Activated CD8-positive, alpha-beta T cell treated with anti-CD3 and anti-CD28 coated beads for 36 hours (primary cell): ENCODE measurements around the gene FGFRL1. TPM values are rescaled to one million over a fixed set of nuclear protein-coding genes. Genes with fewer than 3 reads are reported as not detected.
"Not testable (repeated sequence)": the region's sequence is repeated elsewhere in the genome, so short reads cannot be mapped to it uniquely, and the experiment has no call there.

ENCODE experiments used
- ATAC-seq: fragments of 200-7000 bp; cut with Tn5 transposase; one replicate; pipeline ENCODE4 v1.10.0; 2021; ENCODE audit warnings: mild to moderate bottlenecking, moderate library complexity
- CTCF ChIA-PET: fragments of 350-600 bp; sonication (Branson Sonifier 250); formaldehyde crosslinking; loops from one replicate; lab custom pipeline; 2021; ENCODE audit warnings: antibody characterized with exemption; lab: Charles Lee
- POLR2A ChIA-PET: fragments of 350-600 bp; sonication (Branson Sonifier 250); formaldehyde crosslinking; loops from one replicate; lab custom pipeline; 2021; ENCODE audit warnings: antibody characterized with exemption; lab: Charles Lee
- DNase-seq: peaks from one replicate; pipeline ENCODE4 v3.0.0-alpha.2; 2020
- H3K27ac Mint-ChIP-seq: one replicate; pipeline ENCODE4 v1.8.0; 2021; ENCODE audit warnings: mild to moderate bottlenecking, mixed read lengths
- H3K27me3 Mint-ChIP-seq: one replicate; pipeline ENCODE4 v1.8.0; 2021; ENCODE audit warnings: mixed read lengths
- H3K36me3 Mint-ChIP-seq: one replicate; pipeline ENCODE4 v1.8.0; 2021; ENCODE audit warnings: low read depth, mixed read lengths
- H3K4me1 Mint-ChIP-seq: one replicate; pipeline ENCODE4 v1.8.0; 2021; ENCODE audit warnings: low read depth, mixed read lengths
- H3K4me3 Mint-ChIP-seq: one replicate; pipeline ENCODE4 v1.8.0; 2021; ENCODE audit warnings: mild to moderate bottlenecking, moderate library complexity, mixed read lengths
- H3K9me3 Mint-ChIP-seq: one replicate; pipeline ENCODE4 v1.8.0; 2021; ENCODE audit warnings: mixed read lengths
- intact Hi-C: fragments of 100-400 bp; cut with micrococcal nuclease; formaldehyde crosslinking; loops from one replicate; pipeline ENCODE4 v1.10.0; 2022
- total RNA-seq, 2 experiments: library from RNA; stranded (reverse); gene quantifications; one replicate each; pipeline ENCODE4 v1.2.3, GENCODE V29; 2021
- TF ChIP-seq, protein P1 (sequence below): fragments of 200-600 bp; IDR thresholded peaks from one replicate; pipeline ENCODE4 v1.8.0; 2022; ENCODE audit warnings: antibody characterized with exemption, mild to moderate bottlenecking

Gene FGFRL1
- total RNA-seq, 2 experiments from 2014 or later: 16.2 to 18.0 TPM

DNA sequence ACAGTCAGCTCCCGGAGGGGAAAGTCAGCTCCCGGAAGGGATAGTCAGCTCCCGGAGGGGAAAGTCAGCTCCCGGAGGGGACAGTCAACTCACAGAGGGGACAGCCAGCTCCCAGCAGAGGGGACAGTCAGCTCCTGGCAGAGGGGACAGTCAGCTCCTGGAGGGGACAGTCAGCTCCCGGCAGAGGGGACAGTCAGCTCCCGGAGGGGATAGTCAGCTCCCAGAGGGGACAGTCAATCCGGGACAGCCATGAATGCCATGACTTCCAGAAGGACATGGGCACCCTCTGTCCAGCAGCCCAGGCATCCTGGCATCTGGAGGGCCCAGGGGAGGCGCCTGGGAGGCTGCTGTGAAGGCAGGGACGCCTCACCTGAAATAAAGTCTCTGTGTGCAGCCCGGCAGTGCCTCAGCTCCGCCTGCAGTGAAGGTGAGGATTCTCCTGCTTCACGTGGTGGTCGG, 43.8 kb downstream of the FGFRL1 start:
- POLR2A ChIA-PET: interaction anchor here (0.7 to 1.0 kb wide), 3 partner anchors 9 to 235 kb away, joined by 3 read pairs; partner anchors contain the start of gene MAEA

DNA sequence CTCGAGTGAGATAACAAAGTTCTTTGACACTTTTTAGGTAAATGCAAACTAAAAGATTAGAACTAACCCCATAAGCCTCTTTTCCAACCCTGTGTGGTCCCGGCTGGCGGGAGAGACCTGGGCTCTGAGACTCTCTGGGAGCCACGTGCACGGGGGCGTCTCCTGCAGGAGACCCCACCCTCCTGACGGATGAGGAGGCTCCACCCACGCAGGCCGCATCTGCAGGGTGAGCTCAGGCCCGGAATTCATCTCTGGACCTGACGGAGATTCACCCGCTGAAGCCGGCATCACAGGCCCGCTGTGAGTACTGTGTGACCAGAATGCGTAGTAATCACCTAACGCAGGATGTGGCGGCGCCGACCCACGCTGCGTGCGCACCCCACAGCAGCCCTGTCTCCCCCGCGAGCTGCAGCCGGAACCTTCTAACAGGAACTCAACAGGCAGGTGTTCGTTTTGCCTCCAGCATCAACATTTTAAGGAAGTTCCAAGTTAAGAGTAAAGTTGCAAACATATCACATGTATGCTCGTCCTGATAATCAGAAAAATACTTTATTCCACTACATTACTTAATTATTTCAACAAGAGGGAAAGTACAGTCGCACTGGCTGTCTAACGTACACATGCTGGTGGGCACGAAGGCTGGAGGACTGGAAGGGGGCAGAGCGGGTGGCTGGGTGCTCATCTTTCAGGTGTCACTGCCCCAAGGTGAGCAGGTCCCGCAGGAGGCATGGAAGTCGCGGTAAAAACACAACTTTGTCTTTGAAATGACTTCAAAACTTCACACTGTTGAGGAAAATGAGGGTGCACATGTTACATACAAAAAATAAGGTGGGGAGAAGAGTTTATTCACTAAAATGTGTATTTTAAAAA, 44.5 kb downstream of the FGFRL1 start:
- intact Hi-C loops: no loop called here
- ChIA-PET CTCF (interaction anchor here (0.9 kb wide), 1 partner anchor 300 kb away, joined by 3 read pairs; no protein-coding TSS in a partner anchor), POLR2A (interaction anchor here (0.7 to 1.0 kb wide), 4 partner anchors 8 to 234 kb away, joined by 3 to 4 read pairs (median 3); partner anchors contain the start of gene MAEA)
- DNase-seq: peak; percentile 91
- peak overlapping the region; percentile 59 for H3K4me3 Mint-ChIP-seq
- H3K9me3 Mint-ChIP-seq: no peaks in the 10 kb centered on the region
- TF ChIP-seq, protein P1, sequence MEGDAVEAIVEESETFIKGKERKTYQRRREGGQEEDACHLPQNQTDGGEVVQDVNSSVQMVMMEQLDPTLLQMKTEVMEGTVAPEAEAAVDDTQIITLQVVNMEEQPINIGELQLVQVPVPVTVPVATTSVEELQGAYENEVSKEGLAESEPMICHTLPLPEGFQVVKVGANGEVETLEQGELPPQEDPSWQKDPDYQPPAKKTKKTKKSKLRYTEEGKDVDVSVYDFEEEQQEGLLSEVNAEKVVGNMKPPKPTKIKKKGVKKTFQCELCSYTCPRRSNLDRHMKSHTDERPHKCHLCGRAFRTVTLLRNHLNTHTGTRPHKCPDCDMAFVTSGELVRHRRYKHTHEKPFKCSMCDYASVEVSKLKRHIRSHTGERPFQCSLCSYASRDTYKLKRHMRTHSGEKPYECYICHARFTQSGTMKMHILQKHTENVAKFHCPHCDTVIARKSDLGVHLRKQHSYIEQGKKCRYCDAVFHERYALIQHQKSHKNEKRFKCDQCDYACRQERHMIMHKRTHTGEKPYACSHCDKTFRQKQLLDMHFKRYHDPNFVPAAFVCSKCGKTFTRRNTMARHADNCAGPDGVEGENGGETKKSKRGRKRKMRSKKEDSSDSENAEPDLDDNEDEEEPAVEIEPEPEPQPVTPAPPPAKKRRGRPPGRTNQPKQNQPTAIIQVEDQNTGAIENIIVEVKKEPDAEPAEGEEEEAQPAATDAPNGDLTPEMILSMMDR: no peak
- peaks cover 3% of the 10 kb centered on the region for H3K27me3 Mint-ChIP-seq
- H3K4me1 Mint-ChIP-seq: peaks cover 9% of the 10 kb centered on the region
- peak overlapping the region; percentile 82 for H3K27ac Mint-ChIP-seq
- H3K36me3 Mint-ChIP-seq: no peaks in the 10 kb centered on the region
- peak; percentile 99 for ATAC-seq

More for the DNA sequence above, 43.8 kb downstream of the FGFRL1 start:
- H3K36me3 Mint-ChIP-seq, H3K4me1 Mint-ChIP-seq, H3K9me3 Mint-ChIP-seq, intact Hi-C loops, H3K27me3 Mint-ChIP-seq: not testable (repeated sequence)
- DNase-seq: peak; percentile 26
- peak; percentile 26 for ATAC-seq
- peak overlapping the region; percentile 82 for H3K27ac Mint-ChIP-seq
- CTCF ChIA-PET: interaction anchor here (0.9 kb wide), 1 partner anchor 301 kb away, joined by 3 read pairs; no protein-coding TSS in a partner anchor
- peak overlapping the region; percentile 59 for H3K4me3 Mint-ChIP-seq

GRCh38 chr4:1056671-1057402, 45.4 kb downstream of the FGFRL1 start:
- H3K9me3 Mint-ChIP-seq: peaks cover 1% of the 10 kb centered on the region
- POLR2A ChIA-PET: interaction anchor here (0.9 kb wide), 1 partner anchor 9 kb away, joined by 4 read pairs; no protein-coding TSS in a partner anchor
- peaks cover 10% of the 10 kb centered on the region for H3K4me1 Mint-ChIP-seq
- no peak overlapping the region for H3K4me3 Mint-ChIP-seq
- CTCF ChIA-PET: no interaction called here
- DNase-seq: no peak
- H3K36me3 Mint-ChIP-seq: no peaks in the 10 kb centered on the region
- intact Hi-C loops: no loop called here
- ATAC-seq: no peak
- TF ChIP-seq, protein P1: no peak
- peaks cover 7% of the 10 kb centered on the region for H3K27me3 Mint-ChIP-seq
- no peak overlapping the region for H3K27ac Mint-ChIP-seq

GRCh38 chr4:1057403-1057745, 45.9 kb downstream of the FGFRL1 start:
- no peak for DNase-seq
- H3K9me3 Mint-ChIP-seq: peaks cover 4% of the 10 kb centered on the region
- no peak for ATAC-seq
- intact Hi-C loops: no loop called here
- POLR2A ChIA-PET: no interaction called here
- CTCF ChIA-PET: no interaction called here
- peaks cover 16% of the 10 kb centered on the region for H3K4me1 Mint-ChIP-seq
- no peaks in the 10 kb centered on the region for H3K36me3 Mint-ChIP-seq
- TF ChIP-seq, protein P1: no peak
- H3K27me3 Mint-ChIP-seq: peaks cover 10% of the 10 kb centered on the region
- H3K4me3 Mint-ChIP-seq: no peak overlapping the region
- no peak overlapping the region for H3K27ac Mint-ChIP-seq

GRCh38 chr4:1058198-1058996, 47.0 kb downstream of the FGFRL1 start:
- Mint-ChIP-seq H3K27ac (no peak overlapping the region), H3K9me3 (peaks cover 6% of the 10 kb centered on the region), H3K4me1 (peaks cover 19% of the 10 kb centered on the region), H3K36me3 (no peaks in the 10 kb centered on the region), H3K27me3 (peaks cover 12% of the 10 kb centered on the region), H3K4me3 (no peak overlapping the region)
- DNase-seq: no peak
- TF ChIP-seq, protein P1: no peak
- no peak for ATAC-seq
- intact Hi-C loops: no loop called here
- ChIA-PET POLR2A (interaction anchor here (0.6 kb wide), 1 partner anchor 51 kb away, joined by 3 read pairs; no protein-coding TSS in a partner anchor), CTCF (interaction anchor here (1.0 kb wide), 1 partner anchor 15 kb away, joined by 3 read pairs; no protein-coding TSS in a partner anchor)
